Mesothelial cell of epicardium (in vitro differentiated cells): ENCODE results near the gene TRAPPC14. TPM values are rescaled to one million over a fixed set of nuclear protein-coding genes. Genes with fewer than 3 reads are reported as not detected.

ENCODE experiments used
- DNase-seq, 2 experiments: peaks; one replicate each; pipeline ENCODE4 v3.0.0; 2021; ENCODE audit warnings: low spot score in 2 of 2; ENCODE audit not compliant: unreplicated experiment in 2 of 2
- H3K27ac Mint-ChIP-seq: 2 replicates; pipeline ENCODE4 v1.8.0; 2021; ENCODE audit warnings: mixed read lengths
- H3K27me3 Mint-ChIP-seq: 2 replicates; pipeline ENCODE4 v1.8.0; 2021; ENCODE audit warnings: low read depth, mixed read lengths
- H3K36me3 Mint-ChIP-seq: 2 replicates; pipeline ENCODE4 v1.8.0; 2021; ENCODE audit warnings: mixed read lengths
- H3K4me1 Mint-ChIP-seq: 2 replicates; pipeline ENCODE4 v1.8.0; 2021; ENCODE audit warnings: mixed read lengths
- H3K4me3 Mint-ChIP-seq: 2 replicates; pipeline ENCODE4 v1.8.0; 2021; ENCODE audit warnings: mild to moderate bottlenecking, moderate library complexity, mixed read lengths
- H3K9me3 Mint-ChIP-seq: 2 replicates; pipeline ENCODE4 v1.8.0; 2021; ENCODE audit warnings: mixed read lengths
- CTCF ChIP-seq: fragments of 200-600 bp; sonication (generic); IDR thresholded peaks from one replicate; pipeline ENCODE4 v1.5.0; 2021; ENCODE audit warnings: antibody characterized with exemption; ENCODE audit not compliant: unreplicated experiment
- microRNA-seq: library from miRNA; unstranded; fragments of <30 nt; microRNA quantifications from one replicate; pipeline ENCODE4 v1.2.0, GENCODE V29; 2021; ENCODE audit warnings: inconsistent platforms, mixed read lengths
- total RNA-seq: library from RNA; stranded (reverse); gene quantifications from 3 replicates; pipeline ENCODE4 v1.2.1, GENCODE V29; 2021

Gene TRAPPC14
- total RNA-seq, 1 donor from 2014 or later: 23.3 TPM

- H3K4me3 Mint-ChIP-seq: no peak overlapping the region
- H3K4me1 Mint-ChIP-seq: peaks cover 7% of the 10 kb centered on the region
- H3K36me3 Mint-ChIP-seq: peaks cover 19% of the 10 kb centered on the region
- TF ChIP-seq CTCF: no peak
- no peaks in the 10 kb centered on the region for H3K9me3 Mint-ChIP-seq
- no peaks in the 10 kb centered on the region for H3K27me3 Mint-ChIP-seq
- no peak for DNase-seq
- no peak overlapping the region for H3K27ac Mint-ChIP-seq
Measured at GRCh38 chr7:100106633-100107032, 51.9 kb downstream of the TRAPPC14 start.

- TF ChIP-seq CTCF: no peak
- H3K4me3 Mint-ChIP-seq: no peak overlapping the region
- no peaks in the 10 kb centered on the region for H3K27me3 Mint-ChIP-seq
- no peaks in the 10 kb centered on the region for H3K9me3 Mint-ChIP-seq
- peaks cover 7% of the 10 kb centered on the region for H3K4me1 Mint-ChIP-seq
- no peak overlapping the region for H3K27ac Mint-ChIP-seq
- H3K36me3 Mint-ChIP-seq: peaks cover 11% of the 10 kb centered on the region
- DNase-seq: no peak
Measured at GRCh38 chr7:100105534-100105933, 53.0 kb downstream of the TRAPPC14 start.

Small RNA genes within 50 kb of the gene (microRNA-seq; reads per million reads assigned to microRNA genes)
- not detected for gene MIR4658

Other genes with a start within 250 kb of the TRAPPC14 start
- gene TRIM4, start 239.2 kb downstream of the TRAPPC14 start, total RNA-seq: 13.1 to 14.1 TPM (median 13.6 TPM) in 3 replicates
- 0.27 to 0.54 TPM in 2 of 3 replicates, not detected in the other for gene GJC3, start 229.1 kb downstream of the TRAPPC14 start, total RNA-seq
- 0.27 to 0.56 TPM in 2 of 3 replicates, not detected in the other for gene AZGP1, start 182.7 kb downstream of the TRAPPC14 start, total RNA-seq
- gene ZKSCAN1, start 143.1 kb downstream of the TRAPPC14 start, total RNA-seq: 143 to 149 TPM (median 143 TPM) in 3 replicates
- gene ZSCAN21, start 108.9 kb downstream of the TRAPPC14 start, total RNA-seq: 17.0 to 17.6 TPM (median 17.4 TPM) in 3 replicates
- 78.6 to 85.9 TPM (median 81.1 TPM) in 3 replicates for gene ZNF3, start 77.0 kb downstream of the TRAPPC14 start, total RNA-seq
- 96.4 to 103 TPM (median 97.7 TPM) in 3 replicates for gene COPS6, start 69.8 kb downstream of the TRAPPC14 start, total RNA-seq
- gene MCM7, start 57.3 kb downstream of the TRAPPC14 start, total RNA-seq: 170 to 172 TPM (median 171 TPM) in 3 replicates
- gene AP4M1, start 57.1 kb downstream of the TRAPPC14 start, total RNA-seq: 23.5 to 26.8 TPM (median 25.6 TPM) in 3 replicates
- gene TAF6, start 39.4 kb downstream of the TRAPPC14 start, total RNA-seq: 63.7 to 68.8 TPM (median 66.2 TPM) in 3 replicates
- gene CNPY4, start 39.1 kb downstream of the TRAPPC14 start, total RNA-seq: 26.1 to 27.9 TPM (median 27.4 TPM) in 3 replicates
- 2.9 to 3.5 TPM (median 2.9 TPM) in 3 replicates for gene MBLAC1, start 31.8 kb downstream of the TRAPPC14 start, total RNA-seq
- 97.2 to 109 TPM (median 105 TPM) in 3 replicates for gene LAMTOR4, start 9.8 kb downstream of the TRAPPC14 start, total RNA-seq
- 9.4 to 10.1 TPM (median 9.4 TPM) in 3 replicates for gene GAL3ST4, start 9.9 kb upstream of the TRAPPC14 start, total RNA-seq
- gene GPC2, start 18.7 kb upstream of the TRAPPC14 start, total RNA-seq: 49.8 to 50.6 TPM (median 50.0 TPM) in 3 replicates
- gene STAG3, start 19.2 kb upstream of the TRAPPC14 start, total RNA-seq: 0.94 to 1.9 TPM (median 1.4 TPM) in 3 replicates
- not detected in 3 replicates for gene PVRIG, start 61.2 kb upstream of the TRAPPC14 start, total RNA-seq
- gene SPDYE3, start 149.0 kb upstream of the TRAPPC14 start, total RNA-seq: not detected in 3 replicates
- 52.8 to 56.3 TPM (median 54.5 TPM) in 3 replicates for gene PILRB, start 199.4 kb upstream of the TRAPPC14 start, total RNA-seq
- 6.1 to 7.3 TPM (median 6.7 TPM) in 3 replicates for gene PILRA, start 214.8 kb upstream of the TRAPPC14 start, total RNA-seq